Stimulated activated CD4-positive, alpha-beta T cell treated with anti-CD3 and anti-CD28 coated beads, Interleukin-15, amount 100 ng/mL, for 48 hours (primary cell): Measurements from ENCODE around the gene ZGRF1.
"Not testable (repeated sequence)": the region's sequence is repeated elsewhere in the genome, so short reads cannot be mapped to it uniquely, and the experiment has no call there.

Experiments
- DNase-seq, 2 donors: peaks; one replicate each; pipeline ENCODE4 v3.0.0-alpha.2; 2020; ENCODE audit warnings: low read depth in 2 of 2

ZGRF1 gene, protein sequence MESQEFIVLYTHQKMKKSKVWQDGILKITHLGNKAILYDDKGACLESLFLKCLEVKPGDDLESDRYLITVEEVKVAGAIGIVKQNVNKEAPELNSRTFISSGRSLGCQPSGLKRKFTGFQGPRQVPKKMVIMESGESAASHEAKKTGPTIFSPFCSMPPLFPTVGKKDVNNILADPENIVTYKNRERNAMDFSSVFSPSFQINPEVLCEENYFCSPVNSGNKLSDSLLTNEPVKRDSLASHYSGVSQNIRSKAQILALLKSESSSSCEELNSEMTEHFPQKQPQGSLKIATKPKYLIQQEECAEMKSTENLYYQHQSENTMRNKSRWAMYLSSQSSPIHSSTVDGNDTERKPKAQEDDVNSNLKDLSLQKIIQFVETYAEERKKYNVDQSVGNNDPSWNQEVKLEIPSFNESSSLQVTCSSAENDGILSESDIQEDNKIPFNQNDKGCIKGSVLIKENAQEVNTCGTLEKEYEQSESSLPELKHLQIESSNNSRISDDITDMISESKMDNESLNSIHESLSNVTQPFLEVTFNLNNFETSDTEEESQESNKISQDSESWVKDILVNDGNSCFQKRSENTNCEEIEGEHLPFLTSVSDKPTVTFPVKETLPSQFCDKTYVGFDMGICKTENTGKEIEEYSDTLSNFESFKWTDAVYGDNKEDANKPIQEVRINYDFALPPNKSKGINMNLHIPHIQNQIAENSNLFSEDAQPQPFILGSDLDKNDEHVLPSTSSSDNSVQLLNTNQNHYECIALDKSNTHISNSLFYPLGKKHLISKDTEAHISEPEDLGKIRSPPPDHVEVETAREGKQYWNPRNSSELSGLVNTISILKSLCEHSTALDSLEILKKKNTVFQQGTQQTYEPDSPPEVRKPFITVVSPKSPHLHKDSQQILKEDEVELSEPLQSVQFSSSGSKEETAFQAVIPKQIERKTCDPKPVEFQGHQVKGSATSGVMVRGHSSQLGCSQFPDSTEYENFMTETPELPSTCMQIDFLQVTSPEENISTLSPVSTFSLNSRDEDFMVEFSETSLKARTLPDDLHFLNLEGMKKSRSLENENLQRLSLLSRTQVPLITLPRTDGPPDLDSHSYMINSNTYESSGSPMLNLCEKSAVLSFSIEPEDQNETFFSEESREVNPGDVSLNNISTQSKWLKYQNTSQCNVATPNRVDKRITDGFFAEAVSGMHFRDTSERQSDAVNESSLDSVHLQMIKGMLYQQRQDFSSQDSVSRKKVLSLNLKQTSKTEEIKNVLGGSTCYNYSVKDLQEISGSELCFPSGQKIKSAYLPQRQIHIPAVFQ (N-terminal part only)

GRCh38 chr4:112636688-112637551, at the start of gene ZGRF1, which contains the start of gene LARP7:
Gene ZGRF1 (minus strand): TSS chr4:112636909. CDS start chr4:112633176, 3,733 bp downstream.
Gene LARP7 (plus strand): TSS chr4:112637143. CDS start chr4:112644670, 7,527 bp downstream.
- peak; percentile 95 to 96 for DNase-seq

- DNase-seq: no peak
Observed at GRCh38 chr4:112680996-112681395, 44.3 kb upstream of the ZGRF1 start.

- no peak for DNase-seq
Observed at GRCh38 chr4:112677519-112678091, 40.9 kb upstream of the ZGRF1 start.

DNA sequence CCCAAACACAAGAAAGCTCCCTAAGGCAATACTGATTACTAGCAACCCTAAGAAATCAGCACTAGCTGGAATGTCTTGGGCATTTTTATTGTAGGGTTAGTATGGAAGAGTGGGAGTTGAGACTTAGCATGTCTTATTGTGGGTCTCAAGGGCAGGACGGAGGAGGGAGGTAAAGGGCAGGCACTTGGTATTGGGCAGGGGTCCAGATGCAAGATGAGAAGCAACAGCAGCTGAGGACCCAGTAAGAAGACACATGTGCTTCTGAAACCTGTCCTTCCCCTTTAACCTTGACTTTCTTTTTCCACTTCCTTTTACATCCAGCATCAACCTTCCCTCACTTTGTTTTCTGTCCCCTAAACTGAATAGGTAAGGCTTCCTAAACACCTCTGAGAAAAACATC, 37.7 kb upstream of the ZGRF1 start:
- no peak for DNase-seq

DNA sequence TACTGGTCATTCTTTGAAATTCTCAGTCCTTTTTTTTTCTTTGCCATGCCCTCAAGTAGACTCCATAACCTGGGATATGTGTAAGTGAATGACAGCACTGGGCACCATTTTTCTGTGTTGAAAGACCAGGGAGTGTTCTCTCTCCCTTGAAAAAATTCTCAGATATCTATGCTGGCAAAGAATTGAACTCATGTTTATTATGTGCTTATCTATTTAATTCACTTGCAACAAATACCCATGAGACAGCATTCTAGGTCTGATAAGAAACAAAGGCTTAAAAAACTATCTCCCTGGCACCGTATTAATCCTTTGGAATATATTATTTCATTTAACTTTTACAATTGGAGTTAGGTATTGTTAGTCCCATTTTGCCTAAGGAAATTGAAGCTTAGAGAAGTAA, 37.0 kb upstream of the ZGRF1 start:
- no peak for DNase-seq

GRCh38 chr4:112673076-112673475, 36.4 kb upstream of the ZGRF1 start:
- no peak for DNase-seq

DNA sequence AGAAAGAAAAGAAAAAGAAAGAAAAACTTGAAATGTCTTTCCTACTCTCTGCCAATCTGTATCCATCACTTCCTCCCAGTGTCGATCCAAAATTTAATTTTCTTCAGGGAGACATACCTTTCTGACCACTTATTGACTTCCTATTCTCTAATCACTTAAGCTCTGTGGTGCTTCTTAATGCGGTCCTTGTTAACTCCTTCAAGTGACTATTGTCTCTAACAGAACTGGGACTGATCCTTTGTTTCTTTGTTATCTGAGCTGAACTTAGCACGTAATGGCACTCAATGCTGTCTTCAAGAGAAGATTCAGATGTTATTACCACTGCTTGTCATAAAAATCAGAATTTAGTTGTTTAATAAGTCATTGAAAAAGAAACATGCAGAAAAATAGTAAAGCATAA, 31.4 kb upstream of the ZGRF1 start:
- DNase-seq: no peak

- DNase-seq: no peak
Observed at GRCh38 chr4:112664611-112665010, 27.9 kb upstream of the ZGRF1 start.

- not testable (repeated sequence) for DNase-seq
Observed at GRCh38 chr4:112656115-112656514, 19.4 kb upstream of the ZGRF1 start.

DNA sequence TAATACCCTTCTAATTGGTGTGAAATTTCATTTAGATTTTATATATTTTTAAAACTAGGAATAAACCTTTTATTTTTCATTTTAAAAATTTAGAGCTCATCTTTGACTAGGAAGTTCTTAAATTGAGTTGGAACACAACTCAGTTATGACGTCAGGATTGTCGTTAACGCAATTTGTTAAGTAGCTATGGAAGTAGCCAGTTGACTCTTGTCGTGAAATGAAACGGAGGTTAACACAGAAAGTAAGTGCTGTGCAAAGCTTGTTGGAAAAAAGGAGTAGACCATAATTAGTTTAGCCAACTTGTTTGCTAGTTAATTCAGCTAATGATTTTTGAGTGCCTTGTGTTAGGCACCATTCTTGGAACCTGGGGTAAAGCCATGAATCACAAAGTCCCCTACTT, 18.6 kb upstream of the ZGRF1 start:
- no peak for DNase-seq

GRCh38 chr4:112652216-112652615, 15.5 kb upstream of the ZGRF1 start:
- no peak for DNase-seq

- no peak for DNase-seq
Observed at GRCh38 chr4:112651641-112652040, 14.9 kb upstream of the ZGRF1 start.

GRCh38 chr4:112650332-112650731, 13.6 kb upstream of the ZGRF1 start:
- no peak for DNase-seq

- no peak for DNase-seq
Observed at GRCh38 chr4:112649055-112649408, 12.3 kb upstream of the ZGRF1 start.

GRCh38 chr4:112648263-112649054, 11.8 kb upstream of the ZGRF1 start:
- no peak for DNase-seq

DNA sequence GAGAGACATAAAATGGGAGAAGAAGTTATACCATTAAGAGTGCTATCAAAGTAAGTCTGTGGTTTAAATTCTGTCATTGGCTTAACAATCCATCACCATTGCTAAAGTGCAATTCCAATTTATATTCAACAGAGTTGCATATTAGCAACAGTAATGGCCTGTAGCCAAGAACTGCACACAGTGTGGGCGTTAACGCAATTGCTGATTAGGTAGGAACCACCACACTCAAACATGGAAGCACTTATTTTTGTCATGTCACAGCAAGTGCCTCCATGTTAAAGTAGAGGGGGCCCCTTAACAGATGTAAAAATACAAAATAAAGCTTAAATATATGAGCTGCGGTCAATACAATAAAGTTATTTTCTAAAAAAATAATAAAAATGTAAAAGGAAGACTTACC, 11.1 kb upstream of the ZGRF1 start:
- DNase-seq: no peak

- DNase-seq: no peak
Observed at GRCh38 chr4:112646632-112647537, 10.2 kb upstream of the ZGRF1 start.

DNA sequence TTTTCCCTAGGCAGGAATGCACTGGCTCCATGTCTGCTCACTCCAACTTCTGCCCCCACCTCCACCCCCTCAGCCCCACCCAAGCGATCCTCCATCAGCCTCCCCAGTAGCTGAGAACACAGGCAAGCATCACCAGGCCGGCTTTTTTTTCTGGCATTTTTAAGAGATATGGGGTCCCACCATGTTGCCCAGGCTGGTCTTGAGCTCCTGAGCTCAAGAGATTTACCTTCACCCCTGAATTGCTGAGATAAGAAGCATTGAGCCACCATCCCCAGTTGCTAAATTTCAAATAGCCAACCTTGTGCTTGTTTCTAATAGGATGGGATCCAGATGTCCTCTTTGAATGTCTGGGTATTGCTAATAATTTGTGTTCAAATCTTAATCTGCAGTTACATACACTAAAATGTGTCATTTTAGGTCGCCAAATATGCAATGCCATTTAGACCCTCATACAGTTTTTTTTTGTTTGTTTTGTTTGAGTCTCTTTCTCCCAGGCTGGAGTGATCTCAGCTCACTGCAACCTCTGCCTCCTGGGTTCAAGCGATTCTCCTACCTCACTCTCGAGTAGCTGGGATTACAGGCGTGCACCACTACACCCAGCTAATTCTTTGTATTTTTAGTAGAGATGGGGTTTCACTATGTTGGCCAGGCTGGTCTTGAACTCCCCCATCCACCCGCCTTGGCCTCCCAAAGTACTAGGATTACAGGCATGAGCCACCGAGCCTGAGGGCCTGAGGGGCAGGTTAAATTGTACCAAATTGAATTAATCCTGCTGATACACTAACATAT, 9.0 kb upstream of the ZGRF1 start:
- DNase-seq: no peak
